Measurements from ENCODE around the gene HMCN1.

DNA sequence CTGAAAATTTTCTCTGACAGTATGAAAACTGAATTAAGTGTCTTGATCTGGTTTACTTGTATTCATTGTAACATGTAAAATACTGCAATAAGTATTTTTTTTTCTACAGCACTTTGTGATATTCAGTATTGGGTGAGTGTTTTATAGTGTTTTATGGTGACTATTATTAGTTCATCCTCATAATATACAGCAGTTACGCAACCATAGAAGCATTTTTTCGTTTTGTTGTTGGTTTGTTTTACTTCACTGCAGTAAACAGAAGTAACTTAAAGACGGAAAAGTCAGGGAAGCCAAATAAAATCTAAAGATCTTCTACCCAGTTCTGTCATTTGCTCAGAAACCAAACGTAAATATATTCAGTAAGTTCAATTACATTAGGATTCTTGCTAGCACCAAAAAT lies 390.8 kb downstream of the HMCN1 start:
- TF ChIP-seq, protein P1, sequence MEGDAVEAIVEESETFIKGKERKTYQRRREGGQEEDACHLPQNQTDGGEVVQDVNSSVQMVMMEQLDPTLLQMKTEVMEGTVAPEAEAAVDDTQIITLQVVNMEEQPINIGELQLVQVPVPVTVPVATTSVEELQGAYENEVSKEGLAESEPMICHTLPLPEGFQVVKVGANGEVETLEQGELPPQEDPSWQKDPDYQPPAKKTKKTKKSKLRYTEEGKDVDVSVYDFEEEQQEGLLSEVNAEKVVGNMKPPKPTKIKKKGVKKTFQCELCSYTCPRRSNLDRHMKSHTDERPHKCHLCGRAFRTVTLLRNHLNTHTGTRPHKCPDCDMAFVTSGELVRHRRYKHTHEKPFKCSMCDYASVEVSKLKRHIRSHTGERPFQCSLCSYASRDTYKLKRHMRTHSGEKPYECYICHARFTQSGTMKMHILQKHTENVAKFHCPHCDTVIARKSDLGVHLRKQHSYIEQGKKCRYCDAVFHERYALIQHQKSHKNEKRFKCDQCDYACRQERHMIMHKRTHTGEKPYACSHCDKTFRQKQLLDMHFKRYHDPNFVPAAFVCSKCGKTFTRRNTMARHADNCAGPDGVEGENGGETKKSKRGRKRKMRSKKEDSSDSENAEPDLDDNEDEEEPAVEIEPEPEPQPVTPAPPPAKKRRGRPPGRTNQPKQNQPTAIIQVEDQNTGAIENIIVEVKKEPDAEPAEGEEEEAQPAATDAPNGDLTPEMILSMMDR (IDR thresholded peaks at IDR 0.05; ENCODE audit: low read length) = no peak
- no peak for TF ChIP-seq EZH2 (optimal IDR thresholded peaks at IDR 0.05; ENCODE audit: low read depth, low read length)
